B cell (primary cell): ENCODE results near the gene PCDH1.

Experiments used
- EZH2 ChIP-seq: IDR thresholded peaks from 2 replicates; pipeline ENCODE4 v1.6.1; 2012; ENCODE audit warnings: borderline replicate concordance, low read depth, mild to moderate bottlenecking, moderate library complexity, low read length; ENCODE audit not compliant: insufficient read depth, poor library complexity, severe bottlenecking
- TF ChIP-seq, protein P1 (sequence below): fragments of 200-600 bp; IDR thresholded peaks from one replicate; pipeline ENCODE4 v1.8.0; 2022; ENCODE audit warnings: antibody characterized with exemption, mild to moderate bottlenecking

- TF ChIP-seq, protein P1, sequence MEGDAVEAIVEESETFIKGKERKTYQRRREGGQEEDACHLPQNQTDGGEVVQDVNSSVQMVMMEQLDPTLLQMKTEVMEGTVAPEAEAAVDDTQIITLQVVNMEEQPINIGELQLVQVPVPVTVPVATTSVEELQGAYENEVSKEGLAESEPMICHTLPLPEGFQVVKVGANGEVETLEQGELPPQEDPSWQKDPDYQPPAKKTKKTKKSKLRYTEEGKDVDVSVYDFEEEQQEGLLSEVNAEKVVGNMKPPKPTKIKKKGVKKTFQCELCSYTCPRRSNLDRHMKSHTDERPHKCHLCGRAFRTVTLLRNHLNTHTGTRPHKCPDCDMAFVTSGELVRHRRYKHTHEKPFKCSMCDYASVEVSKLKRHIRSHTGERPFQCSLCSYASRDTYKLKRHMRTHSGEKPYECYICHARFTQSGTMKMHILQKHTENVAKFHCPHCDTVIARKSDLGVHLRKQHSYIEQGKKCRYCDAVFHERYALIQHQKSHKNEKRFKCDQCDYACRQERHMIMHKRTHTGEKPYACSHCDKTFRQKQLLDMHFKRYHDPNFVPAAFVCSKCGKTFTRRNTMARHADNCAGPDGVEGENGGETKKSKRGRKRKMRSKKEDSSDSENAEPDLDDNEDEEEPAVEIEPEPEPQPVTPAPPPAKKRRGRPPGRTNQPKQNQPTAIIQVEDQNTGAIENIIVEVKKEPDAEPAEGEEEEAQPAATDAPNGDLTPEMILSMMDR, result no peak
- no peak for TF ChIP-seq EZH2
Measured at GRCh38 chr5:141878186-141878710, at the start of gene PCDH1.
